ENCODE measurements around the gene MPHOSPH6. TPM values are rescaled to one million over a fixed set of nuclear protein-coding genes. Genes with fewer than 3 reads are reported as not detected.

The MPHOSPH6 gene
- total RNA-seq, 3 donors from 2014 or later, result 24.0 to 70.4 (median 60.0) TPM

GRCh38 chr16:82192665-82193064 is 22.6 kb upstream of the MPHOSPH6 start:
- Histone ChIP-seq H3K27me3 (no peaks in the 10 kb centered on the region), H3K4me3 (no peak overlapping the region), H3K27ac (peak overlapping the region in 1 of 2 donors; percentile 52), H3K36me3 (no peaks in the 10 kb centered on the region), H3K4me1 (no peaks in the 10 kb centered on the region), H3K9me3 (no peaks in the 10 kb centered on the region)
- TF ChIP-seq POLR2AphosphoS5 (IDR thresholded peaks at IDR 0.05), result no peak
- TF ChIP-seq, protein P1, sequence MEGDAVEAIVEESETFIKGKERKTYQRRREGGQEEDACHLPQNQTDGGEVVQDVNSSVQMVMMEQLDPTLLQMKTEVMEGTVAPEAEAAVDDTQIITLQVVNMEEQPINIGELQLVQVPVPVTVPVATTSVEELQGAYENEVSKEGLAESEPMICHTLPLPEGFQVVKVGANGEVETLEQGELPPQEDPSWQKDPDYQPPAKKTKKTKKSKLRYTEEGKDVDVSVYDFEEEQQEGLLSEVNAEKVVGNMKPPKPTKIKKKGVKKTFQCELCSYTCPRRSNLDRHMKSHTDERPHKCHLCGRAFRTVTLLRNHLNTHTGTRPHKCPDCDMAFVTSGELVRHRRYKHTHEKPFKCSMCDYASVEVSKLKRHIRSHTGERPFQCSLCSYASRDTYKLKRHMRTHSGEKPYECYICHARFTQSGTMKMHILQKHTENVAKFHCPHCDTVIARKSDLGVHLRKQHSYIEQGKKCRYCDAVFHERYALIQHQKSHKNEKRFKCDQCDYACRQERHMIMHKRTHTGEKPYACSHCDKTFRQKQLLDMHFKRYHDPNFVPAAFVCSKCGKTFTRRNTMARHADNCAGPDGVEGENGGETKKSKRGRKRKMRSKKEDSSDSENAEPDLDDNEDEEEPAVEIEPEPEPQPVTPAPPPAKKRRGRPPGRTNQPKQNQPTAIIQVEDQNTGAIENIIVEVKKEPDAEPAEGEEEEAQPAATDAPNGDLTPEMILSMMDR (IDR thresholded peaks at IDR 0.05), result no peak
- DNase-seq (ENCODE audit: low spot score in 2 of 2), result no peak
- intact Hi-C loops (cut with DNase I; ENCODE audit: low total_unique reads), result no loop called here

- no peak for TF ChIP-seq POLR2AphosphoS5 (IDR thresholded peaks at IDR 0.05)
- H3K36me3 ChIP-seq, result no peaks in the 10 kb centered on the region
- no peak overlapping the region for H3K4me3 ChIP-seq
- no peaks in the 10 kb centered on the region for H3K4me1 ChIP-seq
- H3K9me3 ChIP-seq, result no peaks in the 10 kb centered on the region
- intact Hi-C loops (cut with DNase I; ENCODE audit: low total_unique reads), result no loop called here
- no peak overlapping the region for H3K27ac ChIP-seq
- no peak for DNase-seq (ENCODE audit: low spot score in 2 of 2)
- no peaks in the 10 kb centered on the region for H3K27me3 ChIP-seq
Observed at GRCh38 chr16:82190386-82190785, 20.4 kb upstream of the MPHOSPH6 start.

DNA sequence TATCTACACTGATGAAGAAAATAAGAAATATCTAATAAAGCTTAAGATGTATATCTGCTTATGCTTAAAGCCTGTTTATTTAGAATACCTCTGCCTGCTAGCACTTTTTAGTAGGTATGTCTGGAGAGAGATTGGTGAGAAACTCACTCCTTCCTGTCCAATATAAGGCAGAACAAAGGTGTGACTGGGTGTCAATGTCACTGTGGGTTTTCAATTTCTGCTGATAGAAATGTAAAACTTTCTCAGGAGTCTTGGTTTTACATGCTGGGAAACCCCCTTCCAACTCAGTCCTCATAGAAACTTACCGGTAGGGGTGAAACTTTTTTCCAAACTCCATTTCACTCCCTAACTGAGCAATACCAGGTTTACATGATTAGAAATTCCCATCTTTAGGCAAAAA is 17.8 kb upstream of the MPHOSPH6 start:
- intact Hi-C loops (cut with DNase I; ENCODE audit: low total_unique reads), result no loop called here
- H3K9me3 ChIP-seq, result no peaks in the 10 kb centered on the region
- no peaks in the 10 kb centered on the region for H3K4me1 ChIP-seq
- H3K27me3 ChIP-seq, result no peaks in the 10 kb centered on the region
- TF ChIP-seq POLR2AphosphoS5 (IDR thresholded peaks at IDR 0.05) (no peak), POLR2A (IDR thresholded peaks at IDR 0.05) (no peak)
- TF ChIP-seq, protein P1 (IDR thresholded peaks at IDR 0.05), result no peak
- H3K4me3 ChIP-seq, result no peak overlapping the region
- no peak overlapping the region for H3K27ac ChIP-seq
- DNase-seq (ENCODE audit: low spot score in 2 of 2), result no peak
- H3K36me3 ChIP-seq, result no peaks in the 10 kb centered on the region

GRCh38 chr16:82185012-82185411 is 15.0 kb upstream of the MPHOSPH6 start:
- H3K36me3 ChIP-seq, result no peaks in the 10 kb centered on the region
- H3K27ac ChIP-seq, result no peak overlapping the region
- H3K4me3 ChIP-seq, result no peak overlapping the region
- TF ChIP-seq POLR2A (IDR thresholded peaks at IDR 0.05), result no peak
- TF ChIP-seq, protein P1 (IDR thresholded peaks at IDR 0.05), result no peak
- TF ChIP-seq POLR2AphosphoS5 (IDR thresholded peaks at IDR 0.05), result no peak
- H3K9me3 ChIP-seq, result no peaks in the 10 kb centered on the region
- intact Hi-C loops (cut with DNase I; ENCODE audit: low total_unique reads), result no loop called here
- no peaks in the 10 kb centered on the region for H3K4me1 ChIP-seq
- DNase-seq (ENCODE audit: low spot score in 2 of 2), result no peak
- no peaks in the 10 kb centered on the region for H3K27me3 ChIP-seq

DNA sequence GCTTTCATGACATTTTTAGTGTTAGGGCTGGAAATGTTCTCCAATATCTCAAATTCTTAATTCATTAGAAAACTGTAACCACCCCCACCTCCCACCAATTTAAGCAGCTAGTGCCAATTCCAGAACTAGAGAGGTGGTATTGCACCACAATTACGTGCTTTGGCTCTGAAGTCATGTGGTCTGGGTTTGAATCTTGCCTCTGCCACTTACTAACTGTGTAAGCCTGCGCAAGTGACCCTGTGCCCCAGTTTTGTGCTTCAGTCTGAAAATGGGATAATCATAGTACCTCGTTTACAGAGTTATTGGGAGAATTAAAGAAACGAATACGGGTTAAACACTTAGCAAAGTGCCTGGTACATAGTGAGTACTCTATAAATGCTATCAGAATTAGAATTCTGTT is 14.2 kb upstream of the MPHOSPH6 start:
- Histone ChIP-seq H3K36me3 (no peaks in the 10 kb centered on the region), H3K4me1 (no peaks in the 10 kb centered on the region), H3K9me3 (no peaks in the 10 kb centered on the region), H3K27ac (no peak overlapping the region), H3K4me3 (no peak overlapping the region), H3K27me3 (no peaks in the 10 kb centered on the region)
- no peak for TF ChIP-seq POLR2A (IDR thresholded peaks at IDR 0.05)
- TF ChIP-seq POLR2AphosphoS5 (IDR thresholded peaks at IDR 0.05), result no peak
- TF ChIP-seq, protein P1 (IDR thresholded peaks at IDR 0.05), result no peak
- DNase-seq (ENCODE audit: low spot score in 2 of 2), result no peak
- intact Hi-C loops (cut with DNase I; ENCODE audit: low total_unique reads), result no loop called here

DNA sequence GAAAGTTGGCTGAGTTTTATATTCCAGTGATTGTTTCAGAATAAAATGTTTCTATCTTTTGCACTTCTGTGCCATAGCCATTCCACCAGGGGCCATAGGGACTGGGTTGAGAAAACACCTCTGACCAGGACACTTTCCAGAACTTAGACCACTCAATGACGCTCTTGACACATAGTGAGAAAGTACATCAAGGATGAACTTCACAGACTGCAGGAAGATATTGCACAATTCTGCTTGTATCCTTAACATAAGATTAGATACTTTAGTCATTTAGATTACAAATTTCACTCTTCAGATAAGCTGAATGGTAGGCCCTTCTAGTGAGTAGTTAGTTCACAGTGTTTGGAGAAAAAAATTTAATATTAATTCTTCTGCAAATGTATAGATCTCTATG is 13.0 kb upstream of the MPHOSPH6 start:
- Histone ChIP-seq H3K27me3 (no peaks in the 10 kb centered on the region), H3K4me3 (no peak overlapping the region), H3K36me3 (no peaks in the 10 kb centered on the region), H3K9me3 (no peaks in the 10 kb centered on the region), H3K4me1 (no peaks in the 10 kb centered on the region), H3K27ac (no peak overlapping the region)
- intact Hi-C loops (cut with DNase I; ENCODE audit: low total_unique reads), result no loop called here
- TF ChIP-seq POLR2AphosphoS5 (IDR thresholded peaks at IDR 0.05), result no peak
- DNase-seq (ENCODE audit: low spot score in 2 of 2), result no peak
